Measurements from ENCODE around the gene KCNAB1. TPM values are rescaled to one million over a fixed set of nuclear protein-coding genes. Genes with fewer than 3 reads are reported as not detected.

The KCNAB1 gene
- total and polyA plus RNA-seq, 4 experiments from 2014 or later: 0.40 to 0.58 TPM; not detected in 2

DNA sequence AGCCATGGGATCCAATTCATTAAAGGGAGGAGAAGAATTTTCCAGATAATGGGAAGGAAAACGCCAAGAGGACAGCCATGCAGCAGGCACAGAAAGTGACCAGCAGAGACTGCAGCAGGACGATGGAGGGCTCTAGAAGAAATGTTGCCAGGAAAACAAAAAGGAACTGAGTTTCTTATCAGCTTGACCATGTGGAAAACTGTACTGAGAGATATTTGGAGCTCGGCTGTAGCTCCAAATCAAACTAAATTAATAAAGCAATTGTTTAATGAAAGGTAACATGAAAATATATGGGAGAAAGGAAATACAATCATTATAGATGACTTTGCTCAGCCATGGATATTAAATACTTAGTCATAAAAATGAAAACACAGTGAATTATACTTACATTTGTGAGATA, 370.8 kb downstream of the KCNAB1 start:
- intact Hi-C loops (cut with micrococcal nuclease): no loop called here
- no peak overlapping the region for H3K4me3 ChIP-seq (ENCODE audit: low read length in 2 of 2)
- Mint-ChIP-seq H3K9me3 (peaks cover 0 to 3% (median under 1%) of the 10 kb centered on the region in 8 donors), H3K4me3 (no peak overlapping the region), H3K27ac (no peak overlapping the region), H3K4me1 (peaks cover 0 to 5% (median 0%) of the 10 kb centered on the region in 4 donors), H3K27me3 (peaks cover 4 to 8% of the 10 kb centered on the region in 2 donors), H3K36me3 (no peaks in the 10 kb centered on the region)
- ChIA-PET CTCF (ENCODE audit: partially characterized antibody) (interaction anchor here (1.1 to 5.7 kb wide), 2 partner anchors 12 to 18 kb away, joined by 4 to 39 read pairs; no protein-coding TSS in a partner anchor), POLR2A (ENCODE audit: partially characterized antibody) (no interaction called here)
- H3K27ac ChIP-seq (ENCODE audit: low read depth, low read length): no peak overlapping the region
- no peak for DNase-seq
- no peaks in the 10 kb centered on the region for H3K36me3 ChIP-seq (ENCODE audit: insufficient read depth, low read length)
- H3K9me3 ChIP-seq (ENCODE audit: control insufficient read depth in 1 of 2, low read length in 2 of 2): no peaks in the 10 kb centered on the region
- no peaks in the 10 kb centered on the region for H3K4me1 ChIP-seq (ENCODE audit: insufficient read depth, low read length)
- no peaks in the 10 kb centered on the region for H3K27me3 ChIP-seq (ENCODE audit: insufficient read depth, low read length)

DNA sequence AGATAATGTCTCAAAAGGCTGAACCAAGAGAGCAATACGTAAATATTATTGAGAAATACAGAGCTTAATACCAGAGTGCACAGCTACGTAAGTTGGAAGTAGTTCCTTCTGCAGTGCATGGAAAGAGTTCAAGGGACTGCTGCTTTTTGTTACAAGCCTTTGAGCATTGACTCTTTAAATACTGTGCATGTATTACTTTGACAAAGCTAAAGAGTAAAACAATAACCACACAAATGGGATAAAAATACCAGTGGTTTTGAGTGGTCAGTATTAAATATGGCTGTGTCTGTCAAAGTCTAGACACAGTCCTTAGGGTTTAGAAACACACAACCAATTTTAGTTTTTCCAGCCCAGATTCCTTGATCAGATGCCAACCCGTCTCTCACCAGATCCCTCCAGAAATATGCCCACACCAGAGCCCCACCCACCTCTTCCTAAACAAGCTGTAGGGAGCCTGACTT, 372.5 kb downstream of the KCNAB1 start:
- Mint-ChIP-seq H3K4me1 (no peaks in the 10 kb centered on the region), H3K27ac (no peak overlapping the region), H3K36me3 (no peaks in the 10 kb centered on the region), H3K4me3 (no peak overlapping the region), H3K9me3 (peaks cover 0 to 7% (median 2%) of the 10 kb centered on the region in 8 donors), H3K27me3 (peaks cover 6 to 8% of the 10 kb centered on the region in 2 donors)
- Histone ChIP-seq H3K4me1 (ENCODE audit: insufficient read depth, low read length) (no peaks in the 10 kb centered on the region), H3K36me3 (ENCODE audit: insufficient read depth, low read length) (no peaks in the 10 kb centered on the region), H3K4me3 (ENCODE audit: low read length in 2 of 2) (no peak overlapping the region), H3K27ac (ENCODE audit: low read depth, low read length) (no peak overlapping the region), H3K27me3 (ENCODE audit: insufficient read depth, low read length) (no peaks in the 10 kb centered on the region), H3K9me3 (ENCODE audit: control insufficient read depth in 1 of 2, low read length in 2 of 2) (no peaks in the 10 kb centered on the region)
- ChIA-PET CTCF (ENCODE audit: partially characterized antibody) (interaction anchor here (0.7 to 5.7 kb wide), 5 partner anchors 9 to 43 kb away, joined by 3 to 39 read pairs (median 4); no protein-coding TSS in a partner anchor), POLR2A (ENCODE audit: partially characterized antibody) (interaction anchor here (1.5 to 3.1 kb wide), 2 partner anchors 8 to 596 kb away, joined by 4 to 14 read pairs; no protein-coding TSS in a partner anchor)
- DNase-seq: no peak
- intact Hi-C loops (cut with micrococcal nuclease): no loop called here

DNA sequence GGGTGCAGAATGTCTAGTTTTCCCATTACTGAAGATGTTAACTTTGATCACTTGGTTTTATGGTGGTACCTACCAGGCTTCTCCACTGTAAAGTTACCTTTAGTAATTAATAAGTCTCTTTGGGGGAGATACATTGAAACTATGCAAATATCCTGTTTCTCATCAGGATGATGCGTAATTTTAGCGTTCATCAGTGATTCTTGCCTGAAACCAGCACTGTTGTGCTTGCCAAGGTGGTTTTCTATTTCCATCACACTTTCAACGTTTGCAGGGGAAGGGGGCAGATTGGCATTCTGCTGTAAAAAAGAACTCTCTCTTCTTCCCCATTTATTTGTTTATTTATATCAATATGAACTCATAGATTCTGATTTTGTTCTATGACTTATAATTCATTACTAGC, 373.5 kb downstream of the KCNAB1 start:
- H3K27ac ChIP-seq (ENCODE audit: low read depth, low read length): no peak overlapping the region
- no peaks in the 10 kb centered on the region for H3K9me3 ChIP-seq (ENCODE audit: control insufficient read depth in 1 of 2, low read length in 2 of 2)
- H3K4me3 ChIP-seq (ENCODE audit: low read length in 2 of 2): no peak overlapping the region
- ChIA-PET CTCF (ENCODE audit: partially characterized antibody) (interaction anchor here (5.7 kb wide), 1 partner anchor 15 kb away, joined by 39 read pairs; no protein-coding TSS in a partner anchor), POLR2A (ENCODE audit: partially characterized antibody) (interaction anchor here (3.1 kb wide), 1 partner anchor 9 kb away, joined by 14 read pairs; no protein-coding TSS in a partner anchor)
- Mint-ChIP-seq H3K36me3 (no peaks in the 10 kb centered on the region), H3K4me1 (no peaks in the 10 kb centered on the region), H3K4me3 (no peak overlapping the region), H3K27me3 (peaks cover 6 to 8% of the 10 kb centered on the region in 2 donors), H3K27ac (no peak overlapping the region), H3K9me3 (peaks cover 0 to 12% (median 4%) of the 10 kb centered on the region in 8 donors)
- no peaks in the 10 kb centered on the region for H3K27me3 ChIP-seq (ENCODE audit: insufficient read depth, low read length)
- intact Hi-C loops (cut with micrococcal nuclease): no loop called here
- no peaks in the 10 kb centered on the region for H3K4me1 ChIP-seq (ENCODE audit: insufficient read depth, low read length)
- H3K36me3 ChIP-seq (ENCODE audit: insufficient read depth, low read length): no peaks in the 10 kb centered on the region
- no peak for DNase-seq

DNA sequence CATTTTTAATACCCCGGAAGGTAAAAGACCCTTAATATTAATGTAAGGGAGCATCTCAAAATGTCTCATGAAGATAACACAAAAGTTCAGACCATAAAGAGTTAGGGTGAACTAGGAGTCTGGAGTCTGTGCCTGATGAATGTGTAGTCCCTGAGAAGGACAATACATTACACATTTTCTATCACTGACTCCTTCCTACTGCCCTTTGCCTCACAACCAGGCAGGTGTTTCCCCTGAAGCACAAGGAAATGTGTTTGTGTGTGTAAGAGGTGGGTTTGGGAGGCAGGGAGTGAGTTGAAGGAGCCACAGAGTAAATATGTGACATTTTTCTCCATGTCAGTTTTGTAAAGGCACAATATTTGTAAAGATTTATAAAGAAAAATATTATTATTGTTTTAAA, 375.4 kb downstream of the KCNAB1 start:
- H3K9me3 Mint-ChIP-seq: peaks cover 0 to 12% (median 4%) of the 10 kb centered on the region in 8 donors
- H3K27ac ChIP-seq (ENCODE audit: low read depth, low read length): no peak overlapping the region
- H3K27ac Mint-ChIP-seq: no peak overlapping the region
- H3K36me3 Mint-ChIP-seq: no peaks in the 10 kb centered on the region
- no peak overlapping the region for H3K4me3 Mint-ChIP-seq
- H3K4me1 Mint-ChIP-seq: no peaks in the 10 kb centered on the region
- DNase-seq: no peak
- ChIA-PET POLR2A (ENCODE audit: partially characterized antibody) (no interaction called here), CTCF (ENCODE audit: partially characterized antibody) (no interaction called here)
- H3K4me1 ChIP-seq (ENCODE audit: insufficient read depth, low read length): no peaks in the 10 kb centered on the region
- intact Hi-C loops (cut with micrococcal nuclease): no loop called here
- peaks cover 6 to 8% of the 10 kb centered on the region in 2 donors for H3K27me3 Mint-ChIP-seq
- no peaks in the 10 kb centered on the region for H3K27me3 ChIP-seq (ENCODE audit: insufficient read depth, low read length)
- no peaks in the 10 kb centered on the region for H3K36me3 ChIP-seq (ENCODE audit: insufficient read depth, low read length)
- H3K9me3 ChIP-seq (ENCODE audit: control insufficient read depth in 1 of 2, low read length in 2 of 2): no peaks in the 10 kb centered on the region
- no peak overlapping the region for H3K4me3 ChIP-seq (ENCODE audit: low read length in 2 of 2)

DNA sequence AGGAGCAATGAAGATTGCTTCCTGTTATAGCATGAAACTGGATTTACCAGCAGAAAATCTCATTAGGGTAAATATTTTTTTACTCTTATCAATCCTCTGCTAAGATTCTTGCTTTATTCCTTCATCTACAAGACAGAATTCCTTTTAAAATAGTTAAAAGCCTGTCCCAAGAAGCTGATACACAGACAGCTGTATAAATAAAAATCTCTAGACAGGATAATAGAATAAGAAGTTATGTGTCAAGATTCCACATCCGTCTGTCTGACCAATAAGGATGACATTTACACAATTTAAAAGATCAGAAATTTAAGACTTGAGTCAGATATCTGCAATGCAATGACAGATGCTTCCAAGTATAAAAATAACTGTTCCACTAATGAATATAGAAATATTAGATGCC, 376.9 kb downstream of the KCNAB1 start:
- Histone ChIP-seq H3K27ac (ENCODE audit: low read depth, low read length) (no peak overlapping the region), H3K4me3 (ENCODE audit: low read length in 2 of 2) (no peak overlapping the region), H3K4me1 (ENCODE audit: insufficient read depth, low read length) (no peaks in the 10 kb centered on the region), H3K9me3 (ENCODE audit: control insufficient read depth in 1 of 2, low read length in 2 of 2) (no peaks in the 10 kb centered on the region), H3K36me3 (ENCODE audit: insufficient read depth, low read length) (no peaks in the 10 kb centered on the region), H3K27me3 (ENCODE audit: insufficient read depth, low read length) (no peaks in the 10 kb centered on the region)
- no peak overlapping the region for H3K27ac Mint-ChIP-seq
- H3K9me3 Mint-ChIP-seq: peaks cover 0 to 12% (median 4%) of the 10 kb centered on the region in 8 donors
- no peaks in the 10 kb centered on the region for H3K4me1 Mint-ChIP-seq
- peaks cover 6 to 8% of the 10 kb centered on the region in 2 donors for H3K27me3 Mint-ChIP-seq
- CTCF ChIA-PET (ENCODE audit: partially characterized antibody): interaction anchor here (1.4 to 1.5 kb wide), 2 partner anchors 11 to 22 kb away, joined by 3 to 4 read pairs; no protein-coding TSS in a partner anchor
- POLR2A ChIA-PET (ENCODE audit: partially characterized antibody): interaction anchor here (1.7 kb wide), 1 partner anchor 13 kb away, joined by 4 read pairs; no protein-coding TSS in a partner anchor
- no peak overlapping the region for H3K4me3 Mint-ChIP-seq
- intact Hi-C loops (cut with micrococcal nuclease): no loop called here
- H3K36me3 Mint-ChIP-seq: no peaks in the 10 kb centered on the region
- DNase-seq: no peak

DNA sequence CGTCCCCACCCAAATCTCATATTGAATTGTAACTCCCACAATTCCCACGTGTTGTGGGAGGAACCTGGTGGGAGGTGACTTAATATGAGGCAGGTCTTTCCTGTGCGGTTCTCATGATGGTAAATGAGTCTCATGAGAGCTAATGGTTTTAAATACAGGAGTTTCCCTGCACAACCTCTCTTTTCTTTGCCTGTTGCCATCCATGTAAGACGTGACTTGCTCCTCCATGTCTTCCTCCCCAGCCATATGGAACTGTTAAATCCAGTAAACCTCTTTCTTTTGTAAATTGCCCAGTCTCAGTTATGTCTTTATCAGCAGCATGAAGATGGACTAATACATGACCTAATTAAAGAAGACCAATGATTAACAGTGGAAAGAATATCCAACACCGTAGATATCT, 377.9 kb downstream of the KCNAB1 start:
- DNase-seq: no peak
- H3K27ac ChIP-seq (ENCODE audit: low read depth, low read length): no peak overlapping the region
- Mint-ChIP-seq H3K27ac (no peak overlapping the region), H3K27me3 (peaks cover 6 to 8% of the 10 kb centered on the region in 2 donors), H3K4me3 (no peak overlapping the region), H3K9me3 (peaks cover 0 to 12% (median 4%) of the 10 kb centered on the region in 8 donors), H3K36me3 (no peaks in the 10 kb centered on the region), H3K4me1 (no peaks in the 10 kb centered on the region)
- intact Hi-C loops (cut with micrococcal nuclease): no loop called here
- no peaks in the 10 kb centered on the region for H3K4me1 ChIP-seq (ENCODE audit: insufficient read depth, low read length)
- H3K4me3 ChIP-seq (ENCODE audit: low read length in 2 of 2): no peak overlapping the region
- CTCF ChIA-PET (ENCODE audit: partially characterized antibody): interaction anchor here (1.4 kb wide), 1 partner anchor 23 kb away, joined by 3 read pairs; no protein-coding TSS in a partner anchor
- no peaks in the 10 kb centered on the region for H3K9me3 ChIP-seq (ENCODE audit: control insufficient read depth in 1 of 2, low read length in 2 of 2)
- no peaks in the 10 kb centered on the region for H3K27me3 ChIP-seq (ENCODE audit: insufficient read depth, low read length)
- no peaks in the 10 kb centered on the region for H3K36me3 ChIP-seq (ENCODE audit: insufficient read depth, low read length)
- POLR2A ChIA-PET (ENCODE audit: partially characterized antibody): interaction anchor here (1.7 kb wide), 1 partner anchor 14 kb away, joined by 4 read pairs; no protein-coding TSS in a partner anchor

DNA sequence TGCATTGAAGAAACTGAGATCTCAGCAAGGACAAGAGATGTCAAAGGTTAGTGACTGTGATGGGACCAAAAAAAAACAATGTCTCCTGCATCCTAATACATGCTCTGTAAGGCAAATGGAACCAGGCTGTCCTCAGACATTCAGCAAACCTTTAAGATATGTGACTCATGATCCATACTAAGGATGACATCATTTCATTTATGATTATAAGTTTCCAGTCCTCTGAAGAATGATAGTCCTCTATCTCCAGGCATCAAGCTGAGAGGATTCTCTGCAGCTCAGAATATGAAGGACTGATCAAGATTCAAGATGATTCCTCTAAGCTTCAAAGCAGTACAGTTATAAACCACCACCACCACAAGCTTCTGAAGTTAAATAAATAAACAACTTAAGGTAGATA, 386.9 kb downstream of the KCNAB1 start:
- no peak overlapping the region for H3K27ac Mint-ChIP-seq
- no peaks in the 10 kb centered on the region for H3K9me3 ChIP-seq (ENCODE audit: control insufficient read depth in 1 of 2, low read length in 2 of 2)
- H3K9me3 Mint-ChIP-seq: peaks cover 0 to 9% (median 1%) of the 10 kb centered on the region in 8 donors
- no peak for DNase-seq
- peaks cover 2 to 3% of the 10 kb centered on the region in 2 donors for H3K27me3 Mint-ChIP-seq
- H3K27me3 ChIP-seq (ENCODE audit: insufficient read depth, low read length): no peaks in the 10 kb centered on the region
- no peaks in the 10 kb centered on the region for H3K36me3 ChIP-seq (ENCODE audit: insufficient read depth, low read length)
- no peak overlapping the region for H3K4me3 ChIP-seq (ENCODE audit: low read length in 2 of 2)
- CTCF ChIA-PET (ENCODE audit: partially characterized antibody): interaction anchor here (0.6 to 12.6 kb wide), 17 partner anchors 10 to 701 kb away, joined by 3 to 172 read pairs (median 4); partner anchors contain the start of gene C3orf33
- no peak overlapping the region for H3K27ac ChIP-seq (ENCODE audit: low read depth, low read length)
- no peaks in the 10 kb centered on the region for H3K36me3 Mint-ChIP-seq
- peaks cover 0 to 13% (median 7%) of the 10 kb centered on the region in 4 donors for H3K4me1 Mint-ChIP-seq
- no peak overlapping the region for H3K4me3 Mint-ChIP-seq
- H3K4me1 ChIP-seq (ENCODE audit: insufficient read depth, low read length): no peaks in the 10 kb centered on the region
- intact Hi-C loops (cut with micrococcal nuclease): loop anchor here (5.0 kb wide), 1 partner anchor 125 kb away; no protein-coding TSS in a partner anchor
- POLR2A ChIA-PET (ENCODE audit: partially characterized antibody): interaction anchor here (1.2 to 8.2 kb wide), 2 partner anchors 24 to 48 kb away, joined by 3 to 57 read pairs; partner anchors contain the start of gene SSR3

Data from CD4-positive, alpha-beta memory T cell (primary cell).